ENCODE data around the gene IDI1.
"Not testable (repeated sequence)": the region's sequence is repeated elsewhere in the genome, so short reads cannot be mapped to it uniquely, and the experiment has no call there.

IDI1 gene

GRCh38 chr10:1033601-1034000 lies 15.3 kb downstream of the IDI1 start:
- no peak for DNase-seq

- DNase-seq = no peak
Measured at GRCh38 chr10:1029838-1030237, 19.1 kb downstream of the IDI1 start.

- no peak for DNase-seq
Measured at GRCh38 chr10:1026578-1026977, 22.3 kb downstream of the IDI1 start.

GRCh38 chr10:1025683-1026082 lies 23.2 kb downstream of the IDI1 start, which contains the start of gene IDI2:
Gene IDI2, minus strand, starts transcription at chr10:1025859. Its CDS starts 1,136 bp downstream, at chr10:1024723.
- DNase-seq = no peak

GRCh38 chr10:1024103-1024502 lies 24.8 kb downstream of the IDI1 start:
- no peak for DNase-seq

GRCh38 chr10:1022413-1022812 lies 26.5 kb downstream of the IDI1 start:
- DNase-seq = no peak

GRCh38 chr10:1020958-1021357 lies 28.0 kb downstream of the IDI1 start:
- DNase-seq = no peak

- DNase-seq = no peak
Measured at GRCh38 chr10:1020460-1020859, 28.5 kb downstream of the IDI1 start.

GRCh38 chr10:1019362-1019761 lies 29.6 kb downstream of the IDI1 start:
- DNase-seq = no peak

- no peak for DNase-seq
Measured at GRCh38 chr10:1015688-1016087, 33.2 kb downstream of the IDI1 start.

GRCh38 chr10:1011696-1012095 lies 37.2 kb downstream of the IDI1 start:
- no peak for DNase-seq

- no peak for DNase-seq
Measured at GRCh38 chr10:1010703-1011102, 38.2 kb downstream of the IDI1 start.

GRCh38 chr10:1009947-1010346 lies 39.0 kb downstream of the IDI1 start:
- not testable (repeated sequence) for DNase-seq

- no peak for DNase-seq
Measured at GRCh38 chr10:1009071-1009494, 39.8 kb downstream of the IDI1 start.

- no peak for DNase-seq
Measured at GRCh38 chr10:1007583-1007982, 41.3 kb downstream of the IDI1 start.

- DNase-seq = no peak
Measured at GRCh38 chr10:1006573-1006972, 42.3 kb downstream of the IDI1 start.

GRCh38 chr10:1003884-1004670 lies 44.8 kb downstream of the IDI1 start:
- DNase-seq = no peak

- DNase-seq = no peak
Measured at GRCh38 chr10:1002425-1003006, 46.4 kb downstream of the IDI1 start.

- no peak for DNase-seq
Measured at GRCh38 chr10:997266-998022, 51.5 kb downstream of the IDI1 start.

- no peak for DNase-seq
Measured at GRCh38 chr10:996031-996430, 52.9 kb downstream of the IDI1 start.

GRCh38 chr10:995559-995926 lies 53.4 kb downstream of the IDI1 start:
- DNase-seq = no peak

- no peak for DNase-seq
Measured at GRCh38 chr10:994836-995558, 53.9 kb downstream of the IDI1 start.

- no peak for DNase-seq
Measured at GRCh38 chr10:992871-993270, 56.0 kb downstream of the IDI1 start.
